Limb (tissue), 2 donors: ENCODE measurements around the gene ERICH6.

Experiments
- DNase-seq, 2 donors: peaks; one replicate each; pipeline ENCODE4 v3.0.0-alpha.2; 2016; ENCODE audit errors: extremely low spot score in 2 of 2

ERICH6 gene

GRCh38 chr3:150703756-150704344 is at the start of gene ERICH6:
TSS of gene ERICH6 (minus strand) at chr3:150703920. CDS start at chr3:150703898, 22 bp downstream.
- DNase-seq: peak; percentile 90 to 94

- DNase-seq: no peak
Measured at GRCh38 chr3:150751781-150752263, 48.1 kb upstream of the ERICH6 start.

- DNase-seq: no peak
Measured at GRCh38 chr3:150749255-150749654, 45.5 kb upstream of the ERICH6 start.

DNA sequence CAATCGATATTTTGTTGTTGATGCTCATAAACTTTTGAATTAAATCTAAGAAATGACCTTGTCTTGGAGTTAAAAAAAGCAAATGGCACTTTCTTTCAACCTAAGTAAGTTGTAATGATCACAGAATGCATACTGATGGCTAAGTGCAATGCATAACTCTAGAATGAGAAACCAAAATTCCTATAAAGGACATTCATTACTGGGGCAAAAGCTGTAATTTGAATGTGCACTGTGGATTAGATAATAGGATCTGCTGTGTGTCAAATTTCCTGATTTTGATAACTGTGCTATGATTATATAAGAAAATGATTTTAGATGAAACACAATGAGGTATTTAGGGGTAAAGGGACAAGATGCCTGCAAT is 44.9 kb upstream of the ERICH6 start:
- no peak for DNase-seq

DNA sequence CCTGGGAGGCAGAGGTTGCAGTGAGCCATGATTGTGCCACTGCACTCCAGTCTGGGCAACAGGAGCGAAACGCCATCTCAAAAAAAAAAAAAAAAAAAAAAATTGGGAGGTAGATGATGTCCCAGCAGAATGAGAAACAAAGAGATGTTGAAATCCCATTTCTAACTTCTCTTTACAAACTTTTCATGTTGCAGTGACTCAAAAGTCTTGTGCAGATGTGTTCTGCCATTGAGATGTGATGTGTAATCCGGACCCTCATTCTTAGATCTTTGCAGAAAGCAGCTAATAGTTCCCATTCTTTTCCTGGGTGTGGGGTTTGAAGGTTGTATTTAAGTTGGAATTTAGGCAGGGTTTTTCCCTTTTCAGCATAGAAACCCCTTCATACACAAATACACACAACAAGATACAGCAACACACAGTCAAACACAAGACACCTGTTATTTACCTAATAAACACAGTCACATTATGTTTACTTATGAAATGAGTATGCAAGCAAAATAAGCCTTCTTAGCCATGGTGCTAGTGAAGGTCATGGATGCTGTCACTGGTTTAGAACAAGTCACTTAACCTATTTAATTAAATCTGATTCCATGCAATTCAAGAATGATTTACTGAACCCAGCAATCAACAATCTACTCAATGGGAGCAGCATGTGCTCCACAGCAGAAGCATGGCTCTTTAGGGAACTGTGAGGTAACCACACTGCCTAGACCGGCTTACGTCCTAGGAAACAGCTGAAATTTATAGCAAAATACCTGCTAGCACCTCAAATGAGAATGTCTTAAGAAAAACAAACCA is 44.4 kb upstream of the ERICH6 start:
- DNase-seq: no peak

GRCh38 chr3:150746791-150747590 is 43.3 kb upstream of the ERICH6 start:
- no peak for DNase-seq

DNA sequence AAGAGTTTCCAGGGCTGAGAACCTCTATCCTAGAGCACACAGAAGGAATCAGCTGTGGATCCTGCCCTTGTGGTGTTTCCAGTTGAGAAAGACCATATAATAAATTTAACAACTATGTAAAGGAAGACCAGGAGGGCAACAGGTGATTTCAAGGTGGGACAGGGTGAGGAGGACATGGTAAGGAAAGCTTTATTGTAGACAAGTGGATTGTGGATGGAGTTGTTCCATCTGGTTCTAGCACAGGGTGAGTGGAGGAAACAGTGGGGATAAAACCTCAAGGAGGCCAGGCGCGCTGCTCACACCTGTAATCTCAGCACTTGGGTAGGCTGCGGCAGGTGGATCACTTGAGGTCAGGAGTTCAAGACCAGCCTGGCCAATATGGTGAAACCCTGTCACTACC is 42.1 kb upstream of the ERICH6 start:
- no peak for DNase-seq

DNA sequence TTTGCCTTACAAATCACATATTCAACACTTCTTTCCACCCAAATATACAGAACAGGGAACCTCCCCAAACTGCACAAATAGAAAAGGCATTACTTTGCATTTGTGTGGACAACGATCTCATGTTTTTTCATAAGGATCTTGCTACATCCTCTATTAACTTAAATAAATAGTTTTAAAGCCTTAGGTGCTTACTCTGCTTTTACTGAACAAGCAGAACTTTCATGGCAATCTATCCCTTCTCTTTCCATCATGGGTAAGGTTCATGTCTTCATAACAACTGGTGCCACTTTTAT is 41.1 kb upstream of the ERICH6 start:
- no peak for DNase-seq

DNA sequence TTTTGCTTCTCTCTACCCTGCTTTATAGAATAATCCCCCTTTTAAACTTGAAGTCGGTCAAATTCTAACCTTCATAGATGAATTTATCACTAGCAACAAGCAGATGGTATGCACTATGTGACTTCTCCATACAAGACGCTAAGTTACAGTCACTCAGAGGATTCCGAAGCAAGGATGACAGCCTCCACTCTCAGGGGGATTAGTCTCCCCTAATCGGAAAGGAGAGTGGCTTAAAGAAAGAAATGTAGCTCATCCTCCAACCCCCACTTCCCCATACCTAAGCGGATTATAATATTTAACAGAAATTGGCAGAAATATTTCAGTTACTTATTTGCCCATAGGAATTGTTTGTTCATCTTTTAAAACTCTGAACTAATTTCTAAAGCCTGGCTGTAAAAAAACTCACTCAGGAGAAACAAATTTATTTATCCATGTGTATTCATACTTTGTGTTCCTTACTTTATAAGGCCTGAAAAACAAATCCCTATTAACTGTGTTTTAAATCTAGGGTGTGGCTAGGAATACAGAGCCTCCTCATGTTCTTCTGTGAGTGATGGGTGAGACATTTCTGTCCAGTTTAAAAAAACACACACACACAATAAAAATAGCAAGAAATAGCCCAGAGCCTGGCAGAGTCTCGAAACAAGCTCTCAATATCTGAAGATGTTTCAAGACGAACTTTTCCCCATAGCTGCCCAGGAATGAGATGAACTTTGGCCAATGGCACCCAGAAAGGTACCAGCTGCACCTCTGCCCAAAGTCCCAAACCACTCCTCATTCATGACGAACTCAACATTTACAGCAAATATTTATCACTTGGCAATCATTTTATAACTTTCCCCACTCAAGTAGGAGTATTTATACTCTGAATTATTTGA is 40.6 kb upstream of the ERICH6 start:
- DNase-seq: no peak

DNA sequence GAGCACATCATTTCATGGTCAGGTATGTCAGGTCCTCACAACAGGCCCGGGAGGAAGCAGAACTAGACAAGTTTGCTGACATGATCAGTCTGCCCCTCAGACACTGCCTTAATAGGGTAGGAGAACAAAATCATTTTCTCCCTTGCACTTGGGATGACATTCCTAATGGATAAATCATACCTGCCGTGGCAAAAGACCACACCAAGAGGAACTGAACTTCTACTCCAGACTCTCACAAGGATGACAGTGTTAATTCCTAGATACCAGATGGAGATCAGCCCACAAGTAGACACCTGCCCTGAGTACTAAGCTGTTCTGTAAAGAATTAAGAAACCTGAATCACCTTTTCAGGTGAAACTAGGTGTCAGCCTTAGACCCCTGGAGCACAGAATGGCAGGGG is 39.8 kb upstream of the ERICH6 start:
- DNase-seq: no peak

DNA sequence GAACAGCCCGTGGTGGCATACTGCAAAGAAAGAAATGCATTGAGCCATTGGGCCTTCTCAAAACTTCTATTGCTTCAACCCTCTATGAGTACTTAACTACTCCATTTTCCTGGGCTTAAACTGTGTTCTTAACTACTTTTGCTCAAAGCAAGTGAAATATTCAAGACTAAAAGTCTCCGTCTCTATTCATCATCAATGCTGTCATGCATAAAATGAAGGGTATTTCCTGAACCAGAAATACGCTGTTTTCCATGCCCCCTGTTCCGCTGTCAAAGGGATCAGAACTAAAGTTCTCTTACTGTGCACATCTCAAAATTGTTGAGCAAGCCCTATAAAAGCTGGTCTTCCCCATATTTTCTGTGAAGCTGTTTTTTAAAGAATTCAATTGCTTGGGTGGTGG is 39.0 kb upstream of the ERICH6 start:
- no peak for DNase-seq

- no peak for DNase-seq
Measured at GRCh38 chr3:150742141-150742523, 38.4 kb upstream of the ERICH6 start.

DNA sequence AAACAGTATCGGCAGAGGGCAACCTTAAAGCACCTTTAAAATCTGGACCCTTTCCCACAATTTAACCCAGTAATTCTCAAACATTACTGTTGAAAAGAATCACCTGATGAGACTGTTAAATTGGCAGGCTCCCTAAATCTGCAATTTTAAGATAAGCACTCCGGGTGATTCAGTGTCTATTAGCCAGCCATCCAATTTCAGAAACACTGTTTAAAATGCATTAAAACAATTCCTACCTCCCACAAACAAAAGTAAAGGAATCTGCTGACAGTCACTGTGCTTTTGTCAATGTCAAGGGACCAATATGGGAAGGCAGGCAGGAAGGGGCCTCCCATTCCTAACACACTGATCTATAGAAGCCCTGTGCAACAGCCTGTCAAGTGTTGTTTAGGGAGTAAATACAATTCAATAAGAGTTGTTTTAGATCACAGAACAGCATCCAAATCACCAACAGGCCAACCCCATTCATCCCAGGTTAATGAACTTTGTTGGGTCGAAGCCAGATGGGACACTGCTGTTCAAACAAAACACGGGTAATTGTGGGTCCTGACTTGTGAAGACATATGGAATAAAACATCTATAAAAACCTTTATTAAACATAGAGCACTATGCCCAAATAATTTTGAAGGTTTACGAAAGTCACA is 37.9 kb upstream of the ERICH6 start:
- no peak for DNase-seq

GRCh38 chr3:150740733-150741496 is 37.2 kb upstream of the ERICH6 start:
- DNase-seq: no peak

GRCh38 chr3:150739877-150740645 is 36.3 kb upstream of the ERICH6 start:
- no peak for DNase-seq

GRCh38 chr3:150739200-150739863 is 35.6 kb upstream of the ERICH6 start:
- DNase-seq: no peak

- no peak for DNase-seq
Measured at GRCh38 chr3:150738688-150739087, 35.0 kb upstream of the ERICH6 start.

GRCh38 chr3:150737874-150738679 is 34.4 kb upstream of the ERICH6 start:
- DNase-seq: no peak
